Panc1 (cell line): ENCODE data around the gene KCNF1.

Source experiments
- POLR2AphosphoS5 ChIP-seq: IDR thresholded peaks from 2 replicates; pipeline ENCODE4 v1.6.1; 2012; ENCODE audit warnings: mild to moderate bottlenecking, low read depth, low read length, moderate library complexity
- TCF7L2 ChIP-seq: IDR thresholded peaks from 2 replicates; pipeline ENCODE4 v1.6.1; 2011; ENCODE audit warnings: mild to moderate bottlenecking, low read depth, low read length, inconsistent platforms
- TF ChIP-seq, protein P1 (sequence below): fragments of 450-650 bp; IDR thresholded peaks from 2 replicates; pipeline ENCODE4 v1.5.1; 2017; ENCODE audit warnings: mild to moderate bottlenecking
- TF ChIP-seq, protein P2 (sequence below), 2 experiments: IDR thresholded peaks; 2 replicates each; pipeline ENCODE4 v1.6.1; 2011 to 2012; ENCODE audit warnings: low read depth in 2 of 2, control low read depth in 1 of 2, low read length in 1 of 2, mild to moderate bottlenecking in 1 of 2, moderate library complexity in 1 of 2; ENCODE audit not compliant: insufficient read depth in 1 of 2

DNA sequence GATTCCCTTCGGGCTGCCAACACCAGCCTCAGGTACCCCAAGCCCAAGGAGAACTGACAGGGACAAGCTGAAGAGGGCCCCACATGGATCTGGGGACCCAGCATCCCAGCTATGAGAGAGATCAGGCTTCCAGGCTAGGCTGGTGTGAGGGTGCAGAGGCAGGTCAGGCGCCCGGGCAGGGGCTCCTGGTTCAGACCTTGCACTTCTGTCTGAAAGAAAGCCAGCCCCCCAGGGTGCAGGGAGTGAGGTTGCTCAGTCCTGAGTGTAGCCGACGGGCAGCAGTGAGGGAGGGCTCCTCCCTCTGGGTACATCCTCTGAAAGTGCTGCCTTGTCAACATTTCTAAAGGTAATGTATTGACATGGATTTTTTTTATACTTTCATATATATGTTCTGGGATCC lies 33.1 kb downstream of the KCNF1 start:
- TF ChIP-seq, protein P1, sequence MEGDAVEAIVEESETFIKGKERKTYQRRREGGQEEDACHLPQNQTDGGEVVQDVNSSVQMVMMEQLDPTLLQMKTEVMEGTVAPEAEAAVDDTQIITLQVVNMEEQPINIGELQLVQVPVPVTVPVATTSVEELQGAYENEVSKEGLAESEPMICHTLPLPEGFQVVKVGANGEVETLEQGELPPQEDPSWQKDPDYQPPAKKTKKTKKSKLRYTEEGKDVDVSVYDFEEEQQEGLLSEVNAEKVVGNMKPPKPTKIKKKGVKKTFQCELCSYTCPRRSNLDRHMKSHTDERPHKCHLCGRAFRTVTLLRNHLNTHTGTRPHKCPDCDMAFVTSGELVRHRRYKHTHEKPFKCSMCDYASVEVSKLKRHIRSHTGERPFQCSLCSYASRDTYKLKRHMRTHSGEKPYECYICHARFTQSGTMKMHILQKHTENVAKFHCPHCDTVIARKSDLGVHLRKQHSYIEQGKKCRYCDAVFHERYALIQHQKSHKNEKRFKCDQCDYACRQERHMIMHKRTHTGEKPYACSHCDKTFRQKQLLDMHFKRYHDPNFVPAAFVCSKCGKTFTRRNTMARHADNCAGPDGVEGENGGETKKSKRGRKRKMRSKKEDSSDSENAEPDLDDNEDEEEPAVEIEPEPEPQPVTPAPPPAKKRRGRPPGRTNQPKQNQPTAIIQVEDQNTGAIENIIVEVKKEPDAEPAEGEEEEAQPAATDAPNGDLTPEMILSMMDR: no peak
- TF ChIP-seq, protein P2, sequence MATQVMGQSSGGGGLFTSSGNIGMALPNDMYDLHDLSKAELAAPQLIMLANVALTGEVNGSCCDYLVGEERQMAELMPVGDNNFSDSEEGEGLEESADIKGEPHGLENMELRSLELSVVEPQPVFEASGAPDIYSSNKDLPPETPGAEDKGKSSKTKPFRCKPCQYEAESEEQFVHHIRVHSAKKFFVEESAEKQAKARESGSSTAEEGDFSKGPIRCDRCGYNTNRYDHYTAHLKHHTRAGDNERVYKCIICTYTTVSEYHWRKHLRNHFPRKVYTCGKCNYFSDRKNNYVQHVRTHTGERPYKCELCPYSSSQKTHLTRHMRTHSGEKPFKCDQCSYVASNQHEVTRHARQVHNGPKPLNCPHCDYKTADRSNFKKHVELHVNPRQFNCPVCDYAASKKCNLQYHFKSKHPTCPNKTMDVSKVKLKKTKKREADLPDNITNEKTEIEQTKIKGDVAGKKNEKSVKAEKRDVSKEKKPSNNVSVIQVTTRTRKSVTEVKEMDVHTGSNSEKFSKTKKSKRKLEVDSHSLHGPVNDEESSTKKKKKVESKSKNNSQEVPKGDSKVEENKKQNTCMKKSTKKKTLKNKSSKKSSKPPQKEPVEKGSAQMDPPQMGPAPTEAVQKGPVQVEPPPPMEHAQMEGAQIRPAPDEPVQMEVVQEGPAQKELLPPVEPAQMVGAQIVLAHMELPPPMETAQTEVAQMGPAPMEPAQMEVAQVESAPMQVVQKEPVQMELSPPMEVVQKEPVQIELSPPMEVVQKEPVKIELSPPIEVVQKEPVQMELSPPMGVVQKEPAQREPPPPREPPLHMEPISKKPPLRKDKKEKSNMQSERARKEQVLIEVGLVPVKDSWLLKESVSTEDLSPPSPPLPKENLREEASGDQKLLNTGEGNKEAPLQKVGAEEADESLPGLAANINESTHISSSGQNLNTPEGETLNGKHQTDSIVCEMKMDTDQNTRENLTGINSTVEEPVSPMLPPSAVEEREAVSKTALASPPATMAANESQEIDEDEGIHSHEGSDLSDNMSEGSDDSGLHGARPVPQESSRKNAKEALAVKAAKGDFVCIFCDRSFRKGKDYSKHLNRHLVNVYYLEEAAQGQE (IDR thresholded peaks at IDR 0.05; ENCODE audit: insufficient read depth in 1 of 2, low read depth in 2 of 2, low read length in 1 of 2): no peak
- TF ChIP-seq TCF7L2 (no peak), POLR2AphosphoS5 (no peak)
